ENCODE results near the gene VPS37D.

VPS37D gene

GRCh38 chr7:73628504-73628903, 39.1 kb upstream of the VPS37D start:
- TF ChIP-seq POU6F1 (CRISPR knock-in tag; IDR thresholded peaks at IDR 0.05; ENCODE audit: borderline replicate concordance, low read depth) = no peak
- ATAC-seq = no peak

- no peak for TF ChIP-seq CSDC2 (CRISPR knock-in tag; IDR thresholded peaks at IDR 0.05)
- no peak for TF ChIP-seq RARB (CRISPR knock-in tag; IDR thresholded peaks at IDR 0.05)
- TF ChIP-seq ZFP30 (CRISPR knock-in tag; IDR thresholded peaks at IDR 0.05) = no peak
- TF ChIP-seq, protein P1, sequence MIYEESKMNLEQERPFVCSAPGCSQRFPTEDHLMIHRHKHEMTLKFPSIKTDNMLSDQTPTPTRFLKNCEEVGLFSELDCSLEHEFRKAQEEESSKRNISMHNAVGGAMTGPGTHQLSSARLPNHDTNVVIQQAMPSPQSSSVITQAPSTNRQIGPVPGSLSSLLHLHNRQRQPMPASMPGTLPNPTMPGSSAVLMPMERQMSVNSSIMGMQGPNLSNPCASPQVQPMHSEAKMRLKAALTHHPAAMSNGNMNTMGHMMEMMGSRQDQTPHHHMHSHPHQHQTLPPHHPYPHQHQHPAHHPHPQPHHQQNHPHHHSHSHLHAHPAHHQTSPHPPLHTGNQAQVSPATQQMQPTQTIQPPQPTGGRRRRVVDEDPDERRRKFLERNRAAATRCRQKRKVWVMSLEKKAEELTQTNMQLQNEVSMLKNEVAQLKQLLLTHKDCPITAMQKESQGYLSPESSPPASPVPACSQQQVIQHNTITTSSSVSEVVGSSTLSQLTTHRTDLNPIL (CRISPR knock-in tag; IDR thresholded peaks at IDR 0.05; ENCODE audit: low read depth) = no peak
- TF ChIP-seq ZFP3 (CRISPR knock-in tag; IDR thresholded peaks at IDR 0.05) = no peak
- no peak for TF ChIP-seq SNAI2 (CRISPR knock-in tag; IDR thresholded peaks at IDR 0.05)
- no peak for TF ChIP-seq BACH2 (CRISPR knock-in tag; IDR thresholded peaks at IDR 0.05; ENCODE audit: borderline replicate concordance)
- no peak for TF ChIP-seq TCF4 (CRISPR knock-in tag; IDR thresholded peaks at IDR 0.05; ENCODE audit: borderline replicate concordance)
- no peak for TF ChIP-seq ZC3H10 (CRISPR knock-in tag; IDR thresholded peaks at IDR 0.05)
- no peak for TF ChIP-seq POU6F1 (CRISPR knock-in tag; IDR thresholded peaks at IDR 0.05; ENCODE audit: borderline replicate concordance, low read depth)
- no peak for TF ChIP-seq PPARA (CRISPR knock-in tag; IDR thresholded peaks at IDR 0.05; ENCODE audit: borderline replicate concordance)
- ATAC-seq = no peak
Observed at GRCh38 chr7:73631558-73631957, 36.1 kb upstream of the VPS37D start.

DNA sequence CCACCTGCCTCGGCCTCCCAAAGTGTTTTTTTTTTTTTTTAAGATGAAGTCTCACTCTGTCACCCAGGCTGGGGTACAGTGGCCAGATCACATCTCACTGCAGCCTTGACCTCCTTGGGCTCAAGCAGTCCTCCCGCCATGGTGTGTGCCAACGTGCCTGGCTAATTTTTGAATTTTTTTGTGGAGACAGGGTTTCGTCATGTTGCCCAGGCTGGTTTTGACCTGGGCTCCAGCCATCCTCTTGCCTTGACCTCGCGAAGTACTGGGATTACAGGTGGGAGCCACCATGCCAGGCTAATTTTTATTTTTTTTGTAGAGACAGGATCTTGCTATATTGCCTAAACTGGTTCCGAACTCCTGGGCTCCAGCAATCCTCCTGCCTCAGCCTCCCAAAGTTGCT, 34.3 kb upstream of the VPS37D start:
- no peak for TF ChIP-seq ARNTL (CRISPR knock-in tag; IDR thresholded peaks at IDR 0.05; ENCODE audit: borderline replicate concordance, low read depth)

DNA sequence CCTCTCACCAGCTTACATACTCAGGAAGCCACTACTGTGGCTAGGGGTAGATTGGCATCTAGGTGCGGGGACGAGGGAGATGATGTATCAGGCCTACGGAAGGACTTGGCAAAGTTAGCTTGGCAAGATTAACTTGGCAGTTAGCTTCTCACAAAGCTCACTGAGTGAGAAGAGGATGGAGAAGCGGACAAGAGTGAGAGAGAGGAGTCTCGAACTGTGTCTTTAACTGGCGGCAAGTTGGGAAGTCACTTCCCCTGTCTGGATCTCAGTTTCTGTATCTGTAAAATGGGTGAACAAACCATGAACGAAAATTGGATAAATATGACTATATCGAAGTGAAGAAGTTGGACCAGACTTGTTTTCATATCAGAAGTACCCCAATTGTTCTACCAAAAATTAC, 33.8 kb upstream of the VPS37D start:
- TF ChIP-seq, protein P2, sequence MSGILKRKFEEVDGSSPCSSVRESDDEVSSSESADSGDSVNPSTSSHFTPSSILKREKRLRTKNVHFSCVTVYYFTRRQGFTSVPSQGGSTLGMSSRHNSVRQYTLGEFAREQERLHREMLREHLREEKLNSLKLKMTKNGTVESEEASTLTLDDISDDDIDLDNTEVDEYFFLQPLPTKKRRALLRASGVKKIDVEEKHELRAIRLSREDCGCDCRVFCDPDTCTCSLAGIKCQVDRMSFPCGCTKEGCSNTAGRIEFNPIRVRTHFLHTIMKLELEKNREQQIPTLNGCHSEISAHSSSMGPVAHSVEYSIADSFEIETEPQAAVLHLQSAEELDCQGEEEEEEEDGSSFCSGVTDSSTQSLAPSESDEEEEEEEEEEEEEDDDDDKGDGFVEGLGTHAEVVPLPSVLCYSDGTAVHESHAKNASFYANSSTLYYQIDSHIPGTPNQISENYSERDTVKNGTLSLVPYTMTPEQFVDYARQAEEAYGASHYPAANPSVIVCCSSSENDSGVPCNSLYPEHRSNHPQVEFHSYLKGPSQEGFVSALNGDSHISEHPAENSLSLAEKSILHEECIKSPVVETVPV (CRISPR knock-in tag; IDR thresholded peaks at IDR 0.05) = no peak
- TF ChIP-seq RARB (CRISPR knock-in tag; IDR thresholded peaks at IDR 0.05) (no peak), CSDC2 (CRISPR knock-in tag; IDR thresholded peaks at IDR 0.05) (no peak)
- no peak for ATAC-seq

More for the DNA sequence above, 34.3 kb upstream of the VPS37D start:
- ATAC-seq = no peak

DNA sequence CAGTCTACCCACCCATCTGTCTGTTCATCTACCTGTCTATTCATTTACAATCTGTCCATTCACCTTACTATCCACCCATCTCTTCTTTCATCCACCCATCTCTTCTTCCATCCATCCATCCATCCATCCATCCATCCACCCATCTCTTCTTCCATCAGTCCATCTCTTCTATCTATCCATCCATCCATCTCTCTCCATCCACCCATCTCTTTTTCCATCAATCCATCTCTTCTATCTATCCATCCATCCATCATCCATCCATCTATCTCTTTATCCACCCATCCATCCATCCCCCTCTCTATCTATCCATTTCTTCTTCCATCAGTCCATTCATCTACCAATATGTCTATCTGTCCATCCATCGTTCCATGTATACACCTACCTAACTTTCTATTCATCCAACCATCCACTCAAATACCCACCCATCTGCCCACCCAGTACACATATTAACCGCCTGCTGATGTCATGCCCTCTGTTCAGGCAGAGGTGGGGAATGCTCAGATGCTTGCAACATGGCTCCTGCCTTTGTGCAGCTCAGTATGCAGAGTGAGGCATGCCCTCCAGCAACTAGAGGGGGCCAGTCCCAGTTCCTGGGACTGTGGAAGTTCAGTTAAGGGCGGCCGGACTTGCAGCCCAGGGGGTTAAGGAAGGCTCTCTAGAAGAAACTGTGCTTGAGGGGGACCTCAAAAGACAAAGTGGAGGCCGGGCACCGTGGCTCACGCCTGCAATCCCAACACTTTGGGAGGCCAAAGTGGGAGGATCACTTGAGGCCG, 32.0 kb upstream of the VPS37D start:
- ATAC-seq = peak; percentile 13; the same call in 2 of the 3 replicates
- TF ChIP-seq ZNF565 (CRISPR knock-in tag; conservative IDR thresholded peaks at IDR 0.05; ENCODE audit: low read depth) = no peak
- no peak for TF ChIP-seq ZNF8 (CRISPR knock-in tag; IDR thresholded peaks at IDR 0.05)
- no peak for TF ChIP-seq OSR1 (CRISPR knock-in tag; IDR thresholded peaks at IDR 0.05)
- no peak for TF ChIP-seq TCF4 (CRISPR knock-in tag; IDR thresholded peaks at IDR 0.05; ENCODE audit: borderline replicate concordance)
- no peak for TF ChIP-seq ARNTL (CRISPR knock-in tag; IDR thresholded peaks at IDR 0.05; ENCODE audit: borderline replicate concordance, low read depth)
- TF ChIP-seq ESRRG (CRISPR knock-in tag; IDR thresholded peaks at IDR 0.05) = no peak

- ATAC-seq = no peak
- TF ChIP-seq ZNF70 (CRISPR knock-in tag; IDR thresholded peaks at IDR 0.05) (no peak), ARNTL (CRISPR knock-in tag; IDR thresholded peaks at IDR 0.05; ENCODE audit: borderline replicate concordance, low read depth) (no peak), ZFP3 (CRISPR knock-in tag; IDR thresholded peaks at IDR 0.05) (no peak), ZC3H10 (CRISPR knock-in tag; IDR thresholded peaks at IDR 0.05) (no peak), ZNF565 (CRISPR knock-in tag; conservative IDR thresholded peaks at IDR 0.05; ENCODE audit: low read depth) (no peak), GLIS3 (CRISPR knock-in tag; IDR thresholded peaks at IDR 0.05) (no peak), SNAI2 (CRISPR knock-in tag; IDR thresholded peaks at IDR 0.05) (no peak), TCF4 (CRISPR knock-in tag; IDR thresholded peaks at IDR 0.05; ENCODE audit: borderline replicate concordance) (no peak), ISL1 (CRISPR knock-in tag; IDR thresholded peaks at IDR 0.05) (no peak), ZFP30 (CRISPR knock-in tag; IDR thresholded peaks at IDR 0.05) (no peak), ZNF8 (CRISPR knock-in tag; IDR thresholded peaks at IDR 0.05) (no peak), BACH2 (CRISPR knock-in tag; IDR thresholded peaks at IDR 0.05; ENCODE audit: borderline replicate concordance) (no peak), ESRRG (CRISPR knock-in tag; IDR thresholded peaks at IDR 0.05) (no peak), POU6F1 (CRISPR knock-in tag; IDR thresholded peaks at IDR 0.05; ENCODE audit: borderline replicate concordance, low read depth) (no peak), TOX (CRISPR knock-in tag; IDR thresholded peaks at IDR 0.05; ENCODE audit: borderline replicate concordance) (no peak)
- TF ChIP-seq, protein P2 (CRISPR knock-in tag; IDR thresholded peaks at IDR 0.05) = no peak
Observed at GRCh38 chr7:73638911-73639310, 28.7 kb upstream of the VPS37D start.

Measured in SK-N-SH treated with all-trans-retinoic acid at 6 μM for 48 hours (cell line).